ENCODE measurements around the gene LIN28B. TPM values are rescaled to one million over a fixed set of nuclear protein-coding genes. Genes with fewer than 3 reads are reported as not detected.

Gene LIN28B
- total RNA-seq, 5 donors from 2014 or later (not counting 1 experiment from before 2014, with no cell fraction given): 0.20 to 0.41 (median 0.22) TPM; not detected in 2

DNA sequence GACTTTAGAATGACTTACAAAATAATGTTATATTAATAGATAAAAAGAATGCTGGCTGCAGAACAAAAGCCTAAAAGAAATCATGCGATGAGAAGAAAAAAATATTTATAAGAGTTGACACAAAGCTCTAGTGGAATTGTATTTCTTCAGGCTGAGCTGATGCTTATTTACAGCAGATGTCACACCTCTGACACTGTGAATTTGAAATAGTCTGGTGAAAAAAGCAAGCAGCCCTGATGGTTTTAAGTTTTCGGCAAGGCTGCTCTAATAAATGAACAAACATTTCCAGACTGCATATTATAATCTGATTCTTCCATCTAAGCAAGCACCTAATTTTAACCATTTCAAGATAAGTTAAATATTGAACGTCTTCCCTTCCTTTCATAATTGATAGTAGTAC, 109.9 kb downstream of the LIN28B start:
- ATAC-seq (replicated peaks in 1 of 4) (no peak), DNase-seq (no peak)
- Histone ChIP-seq H3K27ac (ENCODE audit: low read length) (no peak overlapping the region), H3K9me3 (no peaks in the 10 kb centered on the region), H3K4me1 (ENCODE audit: control insufficient read depth in 1 of 2, extremely low read depth in 1 of 2, insufficient read depth in 2 of 2, low read length in 2 of 2) (no peaks in the 10 kb centered on the region), H3K27me3 (replicated peaks in 1 of 2; ENCODE audit: control insufficient read depth in 2 of 2, extremely low read depth in 1 of 2, insufficient read depth in 2 of 2, low read length in 1 of 2) (peaks cover 0 to 5% of the 10 kb centered on the region in 2 experiments), H3K36me3 (ENCODE audit: control insufficient read depth in 2 of 2, extremely low read depth in 1 of 2, insufficient read depth in 1 of 2, low read length in 1 of 2) (no peaks in the 10 kb centered on the region), H3K4me3 (ENCODE audit: control insufficient read depth in 1 of 2, extremely low read depth in 1 of 2, low read length in 1 of 2) (no peak overlapping the region)
- no CpG with 5 or more reads among the region's 3 CpGs for WGBS (ENCODE audit: insufficient coverage)
- H3K4me1 Mint-ChIP-seq: no peaks in the 10 kb centered on the region
- no peaks in the 10 kb centered on the region for H3K9me3 Mint-ChIP-seq
- POLR2A ChIA-PET: no interaction called here
- H3K4me3 Mint-ChIP-seq: no peak overlapping the region
- H3K27me3 Mint-ChIP-seq: peaks cover 28 to 35% of the 10 kb centered on the region in 2 donors
- CTCF ChIA-PET: no interaction called here
- no peaks in the 10 kb centered on the region for H3K36me3 Mint-ChIP-seq
- no peak overlapping the region for H3K27ac Mint-ChIP-seq

DNA sequence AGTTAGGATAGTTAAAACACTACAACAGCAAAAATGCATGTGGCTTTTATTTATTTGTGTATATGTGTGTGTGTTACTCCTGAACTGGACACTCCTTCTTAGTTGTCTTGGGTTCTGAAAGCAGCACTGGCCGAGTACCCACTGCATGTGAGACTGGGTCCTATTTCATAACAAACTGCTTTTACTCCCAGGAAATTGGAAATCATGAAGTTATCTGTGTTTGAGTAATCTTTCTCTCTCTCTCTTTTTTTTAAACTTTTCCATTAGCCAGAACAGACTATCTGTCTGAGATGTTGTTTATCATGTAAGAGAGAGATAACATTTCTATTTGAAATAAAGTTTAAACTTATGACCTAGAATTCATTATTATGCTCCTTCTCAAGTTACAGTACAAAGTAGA, 110.4 kb downstream of the LIN28B start:
- no peak overlapping the region for H3K4me3 ChIP-seq (ENCODE audit: control insufficient read depth in 1 of 2, extremely low read depth in 1 of 2, low read length in 1 of 2)
- H3K9me3 ChIP-seq: no peaks in the 10 kb centered on the region
- Mint-ChIP-seq H3K36me3 (no peaks in the 10 kb centered on the region), H3K4me3 (no peak overlapping the region), H3K4me1 (no peaks in the 10 kb centered on the region), H3K9me3 (no peaks in the 10 kb centered on the region), H3K27me3 (peaks cover 26 to 31% of the 10 kb centered on the region in 2 donors), H3K27ac (no peak overlapping the region)
- no peaks in the 10 kb centered on the region for H3K4me1 ChIP-seq (ENCODE audit: control insufficient read depth in 1 of 2, extremely low read depth in 1 of 2, insufficient read depth in 2 of 2, low read length in 2 of 2)
- ChIA-PET POLR2A (no interaction called here), CTCF (interaction anchor here in 1 of 2 donors (0.7 kb wide), 1 partner anchor 366 kb away, joined by 3 read pairs; no protein-coding TSS in a partner anchor)
- DNase-seq: no peak
- no peak overlapping the region for H3K27ac ChIP-seq (ENCODE audit: low read length)
- ATAC-seq (replicated peaks in 1 of 4): no peak
- peaks cover 0 to 5% of the 10 kb centered on the region in 2 experiments for H3K27me3 ChIP-seq (replicated peaks in 1 of 2; ENCODE audit: control insufficient read depth in 2 of 2, extremely low read depth in 1 of 2, insufficient read depth in 2 of 2, low read length in 1 of 2)
- no peaks in the 10 kb centered on the region for H3K36me3 ChIP-seq (ENCODE audit: control insufficient read depth in 2 of 2, extremely low read depth in 1 of 2, insufficient read depth in 1 of 2, low read length in 1 of 2)
- WGBS (ENCODE audit: insufficient coverage): no CpG with 5 or more reads among the region's 1 CpG

DNA sequence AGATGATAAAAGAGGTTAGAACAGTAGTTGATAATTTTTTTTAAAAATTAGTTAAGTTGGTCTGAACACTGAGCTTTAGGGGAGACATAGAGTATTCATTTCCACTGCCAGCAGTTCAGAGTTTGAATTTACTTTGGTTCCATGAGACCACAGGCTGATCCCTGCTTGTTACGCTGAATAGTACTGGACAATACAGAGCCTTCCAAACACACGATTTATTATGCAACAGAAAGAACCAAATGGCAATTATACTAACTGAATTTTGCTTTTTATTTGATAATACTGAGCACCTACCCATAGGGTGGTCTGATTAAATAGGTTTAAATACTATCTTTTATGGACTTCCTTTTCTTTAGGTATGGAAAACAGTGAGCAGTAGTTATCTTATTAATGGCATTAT, 111.5 kb downstream of the LIN28B start:
- WGBS (ENCODE audit: insufficient coverage): no CpG with 5 or more reads among the region's 2 CpGs
- CTCF ChIA-PET: no interaction called here
- H3K27me3 Mint-ChIP-seq: peaks cover 23 to 31% of the 10 kb centered on the region in 2 donors

GRCh38 chr6:105069821-105070445, 113.0 kb downstream of the LIN28B start:
- CTCF ChIA-PET: interaction anchor here in 1 of 2 donors (0.7 to 1.0 kb wide), 2 partner anchors 18 to 468 kb away, joined by 3 read pairs; no protein-coding TSS in a partner anchor
- H3K9me3 ChIP-seq: no peaks in the 10 kb centered on the region
- H3K4me1 Mint-ChIP-seq: no peaks in the 10 kb centered on the region
- no peaks in the 10 kb centered on the region for H3K9me3 Mint-ChIP-seq
- no CpG with 5 or more reads among the region's 1 CpG for WGBS (ENCODE audit: insufficient coverage)
- H3K27me3 Mint-ChIP-seq: peaks cover 17 to 24% of the 10 kb centered on the region in 2 donors
- H3K27ac ChIP-seq (ENCODE audit: low read length): no peak overlapping the region
- ATAC-seq (replicated peaks in 1 of 4) (no peak), DNase-seq (no peak)
- no peaks in the 10 kb centered on the region for H3K4me1 ChIP-seq (ENCODE audit: control insufficient read depth in 1 of 2, extremely low read depth in 1 of 2, insufficient read depth in 2 of 2, low read length in 2 of 2)
- H3K4me3 ChIP-seq (ENCODE audit: control insufficient read depth in 1 of 2, extremely low read depth in 1 of 2, low read length in 1 of 2): no peak overlapping the region
- H3K36me3 Mint-ChIP-seq: no peaks in the 10 kb centered on the region
- no peak overlapping the region for H3K27ac Mint-ChIP-seq
- H3K36me3 ChIP-seq (ENCODE audit: control insufficient read depth in 2 of 2, extremely low read depth in 1 of 2, insufficient read depth in 1 of 2, low read length in 1 of 2): no peaks in the 10 kb centered on the region
- no peak overlapping the region for H3K4me3 Mint-ChIP-seq
- H3K27me3 ChIP-seq (replicated peaks in 1 of 2; ENCODE audit: control insufficient read depth in 2 of 2, extremely low read depth in 1 of 2, insufficient read depth in 2 of 2, low read length in 1 of 2): peaks cover 0 to 5% of the 10 kb centered on the region in 2 experiments
- POLR2A ChIA-PET: no interaction called here

More for the DNA sequence above, 111.5 kb downstream of the LIN28B start:
- Mint-ChIP-seq H3K36me3 (no peaks in the 10 kb centered on the region), H3K4me3 (no peak overlapping the region), H3K4me1 (no peaks in the 10 kb centered on the region), H3K9me3 (no peaks in the 10 kb centered on the region), H3K27ac (no peak overlapping the region)
- Histone ChIP-seq H3K36me3 (ENCODE audit: control insufficient read depth in 2 of 2, extremely low read depth in 1 of 2, insufficient read depth in 1 of 2, low read length in 1 of 2) (no peaks in the 10 kb centered on the region), H3K27ac (ENCODE audit: low read length) (no peak overlapping the region), H3K4me3 (ENCODE audit: control insufficient read depth in 1 of 2, extremely low read depth in 1 of 2, low read length in 1 of 2) (no peak overlapping the region), H3K9me3 (no peaks in the 10 kb centered on the region), H3K27me3 (replicated peaks in 1 of 2; ENCODE audit: control insufficient read depth in 2 of 2, extremely low read depth in 1 of 2, insufficient read depth in 2 of 2, low read length in 1 of 2) (peaks cover 0 to 5% of the 10 kb centered on the region in 2 experiments), H3K4me1 (ENCODE audit: control insufficient read depth in 1 of 2, extremely low read depth in 1 of 2, insufficient read depth in 2 of 2, low read length in 2 of 2) (no peaks in the 10 kb centered on the region)
- DNase-seq (no peak), ATAC-seq (replicated peaks in 1 of 4) (no peak)
- POLR2A ChIA-PET: no interaction called here

DNA sequence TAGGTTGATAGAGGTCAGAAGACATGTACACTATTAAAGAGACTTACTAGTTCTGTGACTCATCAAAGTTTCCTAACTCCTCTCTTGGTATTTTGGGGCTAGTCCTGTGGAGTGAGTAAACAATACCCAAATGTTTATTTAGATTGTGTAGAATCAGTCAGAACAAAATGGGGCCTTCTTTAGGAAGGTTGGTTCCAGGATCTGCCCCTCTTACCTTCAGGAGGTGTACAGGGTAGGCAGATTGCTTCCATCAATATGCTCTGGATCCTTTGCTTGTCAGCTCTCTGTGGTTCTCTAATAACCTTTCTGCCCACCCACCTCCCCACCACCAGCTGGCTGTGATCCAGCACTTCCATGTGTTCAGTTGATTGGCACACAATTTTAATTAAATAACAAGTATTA, 115.9 kb downstream of the LIN28B start:
- Mint-ChIP-seq H3K9me3 (no peaks in the 10 kb centered on the region), H3K36me3 (no peaks in the 10 kb centered on the region), H3K27ac (no peak overlapping the region), H3K4me1 (no peaks in the 10 kb centered on the region), H3K27me3 (peaks cover 13 to 14% of the 10 kb centered on the region in 2 donors), H3K4me3 (no peak overlapping the region)
- ATAC-seq (replicated peaks in 1 of 4) (no peak), DNase-seq (no peak)
- H3K4me3 ChIP-seq (ENCODE audit: control insufficient read depth in 1 of 2, extremely low read depth in 1 of 2, low read length in 1 of 2): no peak overlapping the region
- CTCF ChIA-PET: interaction anchor here in 1 of 2 donors (0.6 kb wide), 1 partner anchor 14 kb away, joined by 10 read pairs; no protein-coding TSS in a partner anchor
- no peak overlapping the region for H3K27ac ChIP-seq (ENCODE audit: low read length)
- no peaks in the 10 kb centered on the region for H3K4me1 ChIP-seq (ENCODE audit: control insufficient read depth in 1 of 2, extremely low read depth in 1 of 2, insufficient read depth in 2 of 2, low read length in 2 of 2)
- no peaks in the 10 kb centered on the region for H3K36me3 ChIP-seq (ENCODE audit: control insufficient read depth in 2 of 2, extremely low read depth in 1 of 2, insufficient read depth in 1 of 2, low read length in 1 of 2)
- peaks cover 0 to 5% of the 10 kb centered on the region in 2 experiments for H3K27me3 ChIP-seq (replicated peaks in 1 of 2; ENCODE audit: control insufficient read depth in 2 of 2, extremely low read depth in 1 of 2, insufficient read depth in 2 of 2, low read length in 1 of 2)
- POLR2A ChIA-PET: no interaction called here
- H3K9me3 ChIP-seq: no peaks in the 10 kb centered on the region

DNA sequence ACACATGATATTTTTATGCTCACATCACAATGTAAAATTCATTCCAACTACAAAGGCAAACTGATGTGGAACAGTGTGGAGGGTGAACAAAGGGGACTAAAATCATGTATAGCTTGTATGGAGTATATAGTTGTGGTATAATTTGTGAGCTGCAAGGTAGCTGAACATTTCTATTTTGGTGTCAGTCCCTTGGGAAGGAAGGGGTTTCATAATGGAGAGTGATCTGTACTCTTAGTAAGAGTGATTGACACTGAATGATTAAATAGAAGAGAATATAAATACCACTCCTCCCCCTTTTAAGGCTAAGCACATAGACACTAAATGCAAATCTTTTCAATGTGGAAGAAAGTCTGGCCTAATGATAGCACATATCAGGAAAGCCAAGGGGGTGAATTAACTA, 118.3 kb downstream of the LIN28B start:
- POLR2A ChIA-PET: no interaction called here
- Histone ChIP-seq H3K9me3 (no peaks in the 10 kb centered on the region), H3K36me3 (ENCODE audit: control insufficient read depth in 2 of 2, extremely low read depth in 1 of 2, insufficient read depth in 1 of 2, low read length in 1 of 2) (no peaks in the 10 kb centered on the region), H3K27ac (ENCODE audit: low read length) (no peak overlapping the region), H3K27me3 (replicated peaks in 1 of 2; ENCODE audit: control insufficient read depth in 2 of 2, extremely low read depth in 1 of 2, insufficient read depth in 2 of 2, low read length in 1 of 2) (peaks cover 0 to 9% of the 10 kb centered on the region in 2 experiments), H3K4me1 (ENCODE audit: control insufficient read depth in 1 of 2, extremely low read depth in 1 of 2, insufficient read depth in 2 of 2, low read length in 2 of 2) (no peaks in the 10 kb centered on the region), H3K4me3 (ENCODE audit: control insufficient read depth in 1 of 2, extremely low read depth in 1 of 2, low read length in 1 of 2) (no peak overlapping the region)
- H3K9me3 Mint-ChIP-seq: no peaks in the 10 kb centered on the region
- H3K27ac Mint-ChIP-seq: no peak overlapping the region
- no peak for DNase-seq
- no peak overlapping the region for H3K4me3 Mint-ChIP-seq
- H3K36me3 Mint-ChIP-seq: no peaks in the 10 kb centered on the region
- H3K4me1 Mint-ChIP-seq: no peaks in the 10 kb centered on the region
- no peak for ATAC-seq (replicated peaks in 1 of 4)
- H3K27me3 Mint-ChIP-seq: peaks cover 16 to 19% of the 10 kb centered on the region in 2 donors
- CTCF ChIA-PET: interaction anchor here in 1 of 2 donors (0.5 kb wide), 1 partner anchor 103 kb away, joined by 4 read pairs; no protein-coding TSS in a partner anchor

Data from T-cell (primary cell).